Dedifferentiated amniotic fluid mesenchymal stem cell (primary cell): ENCODE measurements around the gene USP36.
A peak's percentile ranks its signal among the peaks of the same experiment; 100 is the strongest.
"Not testable (repeated sequence)": the region's sequence is repeated elsewhere in the genome, so short reads cannot be mapped to it uniquely, and the experiment has no call there.

Source experiments
- DNase-seq: peaks from one replicate; pipeline ENCODE4 v3.0.0-alpha.2; 2016; ENCODE audit errors: extremely low spot score

The USP36 gene

GRCh38 chr17:78767806-78768205 lies 72.8 kb downstream of the USP36 start:
- DNase-seq: no peak

DNA sequence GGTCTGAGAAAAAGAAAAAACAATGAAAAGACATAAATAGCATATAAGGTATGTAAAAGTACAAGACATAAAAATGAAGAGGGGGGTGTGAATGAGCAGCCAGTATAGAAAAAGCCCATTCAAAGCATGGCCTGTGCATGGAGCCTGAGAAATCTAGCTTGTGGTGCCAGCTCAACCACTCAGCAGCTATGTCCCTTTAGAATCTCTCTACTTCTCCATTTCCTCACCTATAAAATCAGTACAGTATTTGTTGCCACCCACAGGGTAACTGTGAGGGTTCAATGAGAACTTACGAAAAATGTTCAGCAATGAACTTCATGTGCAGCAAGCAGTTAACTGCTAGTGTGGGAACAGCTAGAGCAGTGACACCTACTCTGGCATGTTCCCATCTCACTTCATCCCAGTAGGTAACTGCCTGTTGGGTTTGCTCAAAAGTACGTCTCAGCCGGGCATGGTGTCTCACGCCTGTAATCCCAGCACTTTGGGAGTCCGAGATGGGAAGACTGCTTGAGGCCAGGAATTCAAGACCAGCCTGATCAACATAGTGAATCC lies 73.8 kb downstream of the USP36 start:
- DNase-seq: no peak

DNA sequence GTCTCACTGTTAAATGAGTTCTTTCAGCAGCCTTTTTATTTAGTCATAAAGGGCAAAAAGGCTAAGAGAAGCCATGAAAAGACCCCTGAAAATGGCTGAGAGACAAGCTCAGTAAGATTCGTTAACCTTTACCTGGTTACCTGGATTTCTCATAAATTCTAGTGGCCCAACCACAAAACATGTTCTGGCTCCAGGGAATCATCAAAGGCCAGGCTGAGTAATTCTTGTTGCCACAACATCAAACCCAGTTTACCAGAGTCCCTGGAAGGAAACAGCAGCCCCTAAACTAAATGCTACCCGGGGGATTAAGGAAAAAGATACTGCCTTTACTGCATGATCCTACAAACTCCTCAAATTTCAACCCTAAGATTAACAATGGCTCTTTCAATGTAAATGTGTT lies 74.4 kb downstream of the USP36 start:
- DNase-seq: no peak

DNA sequence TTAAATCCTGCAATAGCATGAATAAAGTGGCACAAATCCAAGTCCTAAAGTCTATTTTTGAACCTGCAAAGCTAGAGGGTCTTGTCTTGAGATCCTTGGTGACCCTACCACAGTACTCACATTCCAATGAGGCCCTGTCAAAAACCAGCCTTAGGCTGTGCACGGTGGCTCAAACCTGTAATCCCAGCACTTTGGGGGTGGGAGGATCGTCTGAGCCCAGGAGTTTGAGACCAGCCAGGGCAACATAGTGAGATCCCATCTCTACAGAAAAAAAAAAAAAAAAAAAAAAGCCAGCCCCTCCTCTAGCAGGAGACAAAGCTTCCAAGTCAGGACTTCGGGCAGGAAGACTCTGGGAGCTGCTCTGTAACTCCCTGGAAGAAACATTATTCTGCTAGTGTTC lies 74.8 kb downstream of the USP36 start:
- no peak for DNase-seq

GRCh38 chr17:78764871-78765270 lies 75.7 kb downstream of the USP36 start:
- no peak for DNase-seq

GRCh38 chr17:78763561-78763960 lies 77.1 kb downstream of the USP36 start:
- peak; percentile 53 for DNase-seq

- no peak for DNase-seq
Measured at GRCh38 chr17:78761789-78762406, 78.7 kb downstream of the USP36 start.

GRCh38 chr17:78759969-78760352 lies 80.7 kb downstream of the USP36 start:
- no peak for DNase-seq

DNA sequence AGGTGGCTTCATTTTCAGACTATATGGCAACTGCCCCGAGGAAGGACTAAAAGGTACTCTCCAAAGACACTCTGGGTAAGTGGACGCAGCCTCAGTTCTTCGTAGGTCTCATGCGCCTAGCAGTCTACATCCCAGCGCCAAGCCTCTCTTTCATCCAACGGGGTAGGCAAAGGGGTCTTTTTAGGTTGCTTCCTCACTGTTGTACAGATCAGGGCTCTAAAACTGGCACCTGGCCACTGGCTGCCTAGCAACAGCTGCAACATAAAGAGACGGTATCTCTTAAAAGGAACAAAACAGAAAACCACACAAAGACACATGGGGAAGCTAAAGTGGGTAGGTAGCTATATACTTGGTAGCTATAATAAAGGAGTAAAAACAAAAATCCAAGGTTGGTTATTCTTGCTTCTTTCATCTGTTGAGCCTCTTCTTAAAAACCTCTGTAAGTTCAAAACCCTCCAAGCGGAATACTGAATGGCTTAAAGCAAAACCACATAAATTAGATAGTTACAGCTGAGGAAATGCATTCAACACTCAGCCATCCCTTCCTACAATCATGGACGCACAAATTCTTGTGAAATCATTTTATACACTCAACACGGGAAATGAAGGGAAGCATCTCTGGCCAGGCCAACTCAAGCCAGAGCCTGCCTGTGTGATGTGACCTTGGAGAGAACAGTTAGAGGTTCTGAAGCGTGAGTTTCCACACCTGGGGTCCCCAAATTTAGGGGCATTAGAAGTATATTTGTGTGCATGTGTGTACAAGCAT lies 81.2 kb downstream of the USP36 start:
- no peak for DNase-seq

DNA sequence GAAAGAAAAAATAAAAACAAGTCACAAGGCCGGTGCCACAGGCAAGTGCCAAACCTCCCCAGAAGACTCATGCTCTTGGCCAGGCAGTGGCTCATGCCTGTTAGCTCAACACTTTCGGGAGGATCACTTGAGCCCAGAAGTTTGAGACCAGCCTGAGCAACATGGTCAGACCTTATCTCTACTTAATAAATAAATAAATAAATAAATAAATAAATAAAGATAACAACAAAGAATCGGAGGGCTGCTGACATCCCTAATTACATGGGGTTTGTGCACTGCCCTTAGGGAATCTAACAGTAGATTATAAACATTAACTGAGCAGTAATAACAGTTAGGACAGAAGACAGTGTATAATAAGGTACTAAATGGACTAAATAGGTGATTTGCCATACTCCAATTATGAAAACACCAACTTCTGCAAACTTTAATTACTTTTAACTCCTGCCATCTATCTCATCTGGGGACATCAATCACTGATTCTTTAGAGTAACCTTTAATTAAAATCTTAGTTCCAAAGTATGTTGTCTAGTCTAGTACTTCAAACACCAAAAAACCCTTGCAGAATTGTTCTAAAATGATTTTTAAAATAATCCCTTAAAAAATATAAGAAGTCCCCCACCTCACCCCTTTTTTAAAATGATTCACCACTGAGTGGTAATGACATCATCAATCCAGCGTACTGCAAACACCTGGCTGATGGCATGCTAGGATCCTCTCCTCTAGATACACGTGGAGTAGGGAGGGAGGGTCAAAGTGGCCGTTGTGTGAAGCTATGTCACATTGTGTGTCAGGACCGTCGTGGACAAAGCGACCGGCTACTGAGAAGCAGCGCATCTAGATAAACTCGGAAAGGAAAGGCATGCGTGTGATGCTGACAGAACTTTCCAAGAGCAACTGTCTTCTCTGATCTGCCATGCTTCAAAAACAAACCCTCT lies 87.0 kb downstream of the USP36 start:
- no peak for DNase-seq

GRCh38 chr17:78751447-78752161 lies 89.0 kb downstream of the USP36 start:
- DNase-seq: no peak

GRCh38 chr17:78751000-78751399 lies 89.6 kb downstream of the USP36 start:
- not testable (repeated sequence) for DNase-seq

DNA sequence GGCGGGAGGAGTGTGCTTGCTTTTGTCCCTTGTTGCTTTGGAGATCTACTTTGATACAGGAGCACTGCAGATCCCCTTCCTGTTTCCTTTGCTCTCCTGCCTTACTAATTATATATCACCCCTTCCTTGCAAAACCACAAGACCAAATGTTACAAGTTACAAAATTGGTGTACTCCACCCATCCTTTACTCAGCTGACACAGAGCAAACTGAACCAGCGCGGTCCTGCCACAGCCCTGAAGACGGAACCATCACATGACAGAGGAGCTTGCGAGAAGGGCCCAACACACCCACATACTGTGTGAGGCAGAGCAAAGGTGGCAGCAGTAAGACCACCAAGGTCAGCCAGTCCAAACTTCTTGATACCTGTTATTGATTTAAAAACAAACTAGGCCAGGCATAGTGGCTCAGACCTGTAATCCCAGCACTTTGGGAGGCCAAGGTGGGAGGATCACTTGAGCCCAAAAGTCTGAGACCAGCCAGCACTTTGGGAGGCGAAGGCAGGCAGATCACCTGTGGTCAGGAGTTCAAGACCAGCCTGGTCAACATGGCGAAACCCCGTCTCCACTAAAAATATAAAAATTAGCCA lies 91.8 kb downstream of the USP36 start:
- DNase-seq: peak; percentile 27

DNA sequence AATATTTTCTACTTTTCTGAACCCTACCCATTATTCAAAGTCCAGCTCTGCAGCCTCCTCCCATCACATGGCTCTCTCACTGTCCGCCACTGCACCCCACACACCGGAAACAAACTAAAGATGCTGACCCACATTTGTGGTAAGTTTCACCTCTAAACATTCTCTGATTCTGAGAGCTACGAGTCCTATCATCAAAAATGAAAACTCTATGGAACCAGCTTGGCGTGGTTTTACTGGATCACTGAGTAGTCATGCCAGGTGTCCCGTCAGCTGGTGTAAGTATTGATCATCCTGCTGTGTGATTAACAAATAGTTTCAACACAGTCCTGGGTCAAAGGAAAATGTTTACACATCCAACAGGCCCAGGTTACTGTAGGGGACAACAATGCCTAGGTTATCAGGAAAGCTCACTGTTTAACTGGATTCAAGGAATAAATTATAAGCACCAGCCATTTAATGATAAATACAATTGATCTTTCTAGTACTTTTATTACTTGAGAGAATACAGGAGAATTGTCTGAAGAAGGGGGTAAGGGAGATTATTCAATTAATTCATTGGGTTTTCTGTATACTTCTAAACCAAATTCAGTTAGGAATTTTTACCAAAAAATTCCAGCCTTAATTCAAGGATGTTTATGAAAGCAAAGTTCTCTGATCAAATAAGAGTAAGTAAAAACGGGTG lies 92.4 kb downstream of the USP36 start:
- DNase-seq: no peak

DNA sequence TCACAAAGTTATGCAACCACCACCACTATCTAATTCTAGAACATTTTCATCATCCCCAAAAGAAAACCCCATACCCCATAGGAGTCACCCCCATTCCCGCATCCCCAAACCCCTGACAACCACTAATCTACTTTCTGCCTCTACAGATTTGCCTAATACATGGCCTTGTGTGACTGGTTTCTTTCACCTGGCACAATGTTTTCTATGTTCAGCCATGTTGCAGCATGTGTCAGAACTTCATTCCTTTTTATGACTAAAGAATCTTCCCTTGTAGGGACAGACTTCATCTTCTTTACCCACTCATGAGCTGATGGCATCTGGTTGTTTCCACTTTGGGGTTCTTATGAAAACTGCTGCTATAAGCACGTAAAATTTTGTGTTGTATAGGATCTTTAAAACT lies 93.1 kb downstream of the USP36 start:
- no peak for DNase-seq

GRCh38 chr17:78746949-78747269 lies 93.7 kb downstream of the USP36 start:
- no peak for DNase-seq

DNA sequence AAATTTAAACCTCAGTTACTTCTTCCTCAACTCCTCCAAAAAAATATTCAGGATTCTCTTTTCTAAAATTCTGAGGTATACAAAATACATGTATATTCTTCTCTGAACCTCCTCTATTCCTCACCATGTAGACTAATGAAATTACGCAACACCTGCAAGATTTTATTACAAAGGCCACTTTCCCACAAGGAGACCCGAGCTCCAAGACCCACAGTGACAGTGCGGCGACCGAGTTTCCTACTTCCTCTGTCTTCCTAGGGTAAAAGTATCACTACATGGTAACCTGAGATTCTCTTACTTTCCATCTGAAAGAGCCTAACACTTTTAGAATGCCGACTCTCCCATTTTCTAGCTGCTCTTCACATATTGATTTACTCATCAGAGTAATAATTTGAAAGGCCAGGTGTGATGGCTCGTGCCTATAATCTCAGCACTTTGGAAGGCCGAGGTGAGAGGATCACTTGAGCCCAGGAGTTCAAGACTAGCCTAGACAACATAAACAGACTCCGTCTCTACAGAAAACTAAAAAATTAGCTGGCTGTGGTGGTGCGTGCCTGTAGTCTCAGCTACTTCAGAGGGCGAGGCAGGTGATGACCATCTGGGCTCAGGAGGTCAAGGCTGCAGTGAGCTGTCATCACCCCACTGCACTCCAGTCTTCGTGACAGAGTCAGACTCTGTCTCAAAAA lies 94.2 kb downstream of the USP36 start:
- DNase-seq: no peak
